Measurements from ENCODE around the gene PPDPF. TPM values are rescaled to one million over a fixed set of nuclear protein-coding genes. Genes with fewer than 3 reads are reported as not detected.

PPDPF gene
- total RNA-seq = 242 TPM

DNA sequence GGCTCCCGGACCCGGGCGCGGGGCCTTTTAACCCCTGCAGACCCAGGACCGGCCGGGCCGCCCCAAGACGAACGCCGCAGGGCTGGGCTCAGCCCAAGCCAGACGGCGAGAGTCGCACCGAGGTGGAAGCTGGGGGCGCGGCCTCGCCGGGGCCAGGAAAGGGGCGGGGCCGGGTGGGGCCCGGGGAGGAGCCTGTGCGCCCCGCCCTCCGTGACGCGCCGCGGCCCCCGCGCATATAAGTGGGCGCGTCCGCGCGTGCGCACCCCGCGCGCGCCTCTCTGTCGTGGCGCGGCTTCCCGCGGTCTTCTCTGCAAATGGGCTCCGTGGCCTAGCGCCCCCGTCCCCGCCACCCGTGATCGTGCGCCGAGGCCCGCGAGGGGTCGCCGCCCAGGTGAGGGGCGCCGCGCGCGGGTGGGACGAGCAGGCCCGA lies at the start of gene PPDPF:
Gene PPDPF (plus strand): TSS at position 262 of the 430 bp plus-strand sequence. CDS start 544 bp downstream, outside the sequence.
- Histone ChIP-seq H3K4me3 (peak within 1 kb of the TSS; percentile 80 to 97), H3K27ac (peak within 1 kb of the TSS; percentile 83 to 90), H3K4me1 (peaks cover 16 to 18% of the 10 kb centered on the region in 2 donors), H3K27me3 (no peaks in the 10 kb centered on the region), H3K9me3 (no peaks in the 10 kb centered on the region), H3K36me3 (peaks cover 0 to 17% of the 10 kb centered on the region in 2 donors)
- intact Hi-C loops (cut with DNase I) = loop anchor here (1.0 to 5.0 kb wide), 7 partner anchors 24 to 542 kb away; partner anchors contain the start of genes HELZ2, PRPF6, TCEA2 and UCKL1
- TF ChIP-seq CTCF (IDR thresholded peaks at IDR 0.05) = no peak
- DNase-seq (ENCODE audit: low spot score in 2 of 2) = peak in 1 of 2 donors; percentile 88

GRCh38 chr20:63471002-63471716 lies 49.4 kb upstream of the PPDPF start:
- peaks cover 16% of the 10 kb centered on the region for H3K27me3 ChIP-seq

GRCh38 chr20:63471717-63471980 lies 48.9 kb upstream of the PPDPF start:
- Histone ChIP-seq H3K9me3 (no peaks in the 10 kb centered on the region), H3K27ac (no peak overlapping the region), H3K36me3 (no peaks in the 10 kb centered on the region), H3K4me3 (no peak overlapping the region), H3K4me1 (peaks cover 0 to 6% of the 10 kb centered on the region in 2 donors), H3K27me3 (peaks cover 16% of the 10 kb centered on the region)
- no peak for TF ChIP-seq CTCF (IDR thresholded peaks at IDR 0.05)
- DNase-seq (ENCODE audit: low spot score in 2 of 2) = no peak
- intact Hi-C loops (cut with DNase I) = no loop called here

More at GRCh38 chr20:63471002-63471716, 49.4 kb upstream of the PPDPF start:
- Histone ChIP-seq H3K36me3 (no peaks in the 10 kb centered on the region), H3K27ac (no peak overlapping the region), H3K9me3 (no peaks in the 10 kb centered on the region), H3K4me1 (peaks cover 0 to 6% of the 10 kb centered on the region in 2 donors), H3K4me3 (no peak overlapping the region)
- no peak for DNase-seq (ENCODE audit: low spot score in 2 of 2)
- intact Hi-C loops (cut with DNase I) = no loop called here
- TF ChIP-seq CTCF (IDR thresholded peaks at IDR 0.05) = no peak

DNA sequence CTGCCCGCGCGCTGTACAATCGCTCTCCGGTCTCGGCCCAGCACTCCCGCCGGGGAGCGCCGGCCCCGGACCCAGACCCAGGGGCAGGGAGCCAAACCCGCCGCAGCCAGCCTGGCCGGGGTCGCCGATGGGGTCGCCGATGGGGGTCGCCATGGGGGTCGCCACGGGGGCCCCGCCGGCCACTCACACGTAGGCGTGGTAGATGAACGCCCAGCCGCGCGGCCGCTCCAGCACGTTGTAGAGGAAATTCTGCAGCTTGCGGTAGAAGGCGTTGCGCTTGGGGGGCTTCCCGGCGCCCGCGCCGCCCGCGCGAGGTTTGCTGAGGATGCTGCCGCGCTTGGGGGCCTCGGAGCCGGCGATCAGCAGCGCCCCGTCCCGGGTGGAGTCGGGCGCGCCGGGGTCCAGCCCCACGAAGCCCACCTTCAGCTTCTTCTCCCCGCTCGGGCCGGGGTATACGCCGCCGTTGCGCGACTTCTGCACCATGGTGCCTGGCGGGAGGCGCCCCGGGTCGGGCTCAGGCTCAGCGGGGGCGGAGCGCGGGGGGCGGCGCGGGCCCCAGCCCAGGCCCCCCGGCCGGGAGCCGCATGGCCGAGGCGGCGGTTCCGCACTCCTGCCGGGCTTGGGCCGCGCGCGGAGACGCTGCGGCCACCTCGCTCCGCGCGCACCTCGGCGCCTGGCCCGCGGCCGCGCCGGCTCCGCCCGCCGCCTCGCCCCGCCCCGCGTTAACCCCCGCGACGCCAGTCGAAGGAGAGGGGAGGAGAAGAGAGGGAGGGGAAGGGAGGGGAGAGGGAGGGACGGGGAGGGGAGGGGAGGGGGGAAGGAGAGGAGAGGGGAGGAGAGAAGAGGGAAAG lies 48.4 kb upstream of the PPDPF start, which contains the start of gene KCNQ2:
Gene KCNQ2 (minus strand): TSS at position 675 of the 851 bp plus-strand sequence. CDS start 192 bp downstream, at position 483.
- intact Hi-C loops (cut with DNase I) = no loop called here

More for the DNA sequence above, 48.4 kb upstream of the PPDPF start, which contains the start of gene KCNQ2:
- Histone ChIP-seq H3K4me1 (peaks cover 0 to 6% of the 10 kb centered on the region in 2 donors), H3K27ac (no peak within 1 kb of the TSS), H3K9me3 (no peaks in the 10 kb centered on the region), H3K4me3 (peak within 1 kb of the TSS in 1 of 2 donors; percentile 13), H3K36me3 (no peaks in the 10 kb centered on the region), H3K27me3 (peaks cover 16% of the 10 kb centered on the region)
- TF ChIP-seq CTCF (IDR thresholded peaks at IDR 0.05) = no peak
- no peak for DNase-seq (ENCODE audit: low spot score in 2 of 2)
